ENCODE data around the gene CLCA1.

The CLCA1 gene

DNA sequence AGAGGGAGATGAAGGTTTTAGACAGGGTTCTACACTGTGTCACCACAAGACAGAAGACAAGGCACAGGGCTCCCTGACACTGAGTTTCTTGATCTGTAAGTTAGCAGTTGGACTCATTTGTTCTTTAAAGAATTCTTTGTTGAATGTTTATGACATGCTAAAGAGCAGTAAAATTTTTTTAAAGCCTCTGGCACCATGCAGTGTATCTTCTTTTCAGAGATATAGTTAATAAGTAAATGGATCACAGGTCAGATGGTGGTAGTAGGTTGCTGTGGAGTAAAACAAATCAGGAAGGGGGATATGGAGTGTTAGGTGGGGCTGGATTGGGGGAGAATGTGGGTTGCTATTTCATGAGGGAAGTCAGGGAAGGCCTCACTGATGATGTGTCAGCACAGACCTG, 80.1 kb downstream of the CLCA1 start:
- no peak overlapping the region for H2AFZ ChIP-seq (ENCODE audit: insufficient read depth, low read length, poor library complexity)
- H4K91ac ChIP-seq (ENCODE audit: low read depth, low read length): no peak overlapping the region
- no peaks in the 10 kb centered on the region for H3K79me2 ChIP-seq (ENCODE audit: control insufficient read depth, insufficient read depth, low read length, poor library complexity)
- no peaks in the 10 kb centered on the region for H3K27me3 ChIP-seq (ENCODE audit: insufficient read depth, low read length)
- no peak overlapping the region for H3K27ac ChIP-seq (ENCODE audit: low read depth, low read length)
- H3K14ac ChIP-seq (ENCODE audit: low read length): no peak overlapping the region
- H2BK120ac ChIP-seq (ENCODE audit: insufficient read depth, low read length, poor library complexity): no peak overlapping the region
- H3K36me3 ChIP-seq (ENCODE audit: control insufficient read depth in 1 of 2, insufficient read depth in 2 of 2, low read length in 2 of 2): no peaks in the 10 kb centered on the region
- no peak overlapping the region for H3K9ac ChIP-seq (ENCODE audit: low read length)
- H2BK12ac ChIP-seq (ENCODE audit: low read length): no peak overlapping the region
- no peak for DNase-seq
- no peak overlapping the region for H3K4me2 ChIP-seq (ENCODE audit: low read length)
- H3K4ac ChIP-seq (ENCODE audit: low read depth, low read length): no peak overlapping the region
- no peaks in the 10 kb centered on the region for H3K4me1 ChIP-seq (ENCODE audit: control insufficient read depth in 1 of 2, insufficient read depth in 2 of 2, low read length in 2 of 2)
- no peak overlapping the region for H4K8ac ChIP-seq (ENCODE audit: low read depth, low read length)
- H3K9me3 ChIP-seq (ENCODE audit: insufficient read depth, low read depth, low read length): no peaks in the 10 kb centered on the region
- H2AK5ac ChIP-seq (ENCODE audit: low read length): no peak overlapping the region
- H3K4me3 ChIP-seq (ENCODE audit: low read depth, low read length): no peak overlapping the region
- H4K12ac ChIP-seq (ENCODE audit: low read depth, low read length): no peak overlapping the region
- H3K18ac ChIP-seq (ENCODE audit: low read length): no peak overlapping the region
- H2BK5ac ChIP-seq (ENCODE audit: low read depth, low read length, poor library complexity): no peak overlapping the region
- H3K79me1 ChIP-seq (ENCODE audit: low read length): no peaks in the 10 kb centered on the region
- H3K23ac ChIP-seq (ENCODE audit: low read length): no peak overlapping the region

Data from trophoblast cell (in vitro differentiated cells and primary cell).